HepG2 (cell line): Measurements from ENCODE around the gene PCDHGB2. TPM values are rescaled to one million over a fixed set of nuclear protein-coding genes. Genes with fewer than 3 reads are reported as not detected.

Experiments used
- ATF6 ChIP-seq: sonication (generic); formaldehyde crosslinking; conservative IDR thresholded peaks from 2 replicates; pipeline ENCODE4 v1.4.0; 2020; ENCODE audit warnings: missing genetic modification reagents
- BCL6 ChIP-seq: IDR thresholded peaks from 2 replicates; pipeline ENCODE4 v1.6.1; 2016; ENCODE audit warnings: missing genetic modification reagents, missing compliant biosample characterization
- CAMTA2 ChIP-seq: sonication (generic); formaldehyde crosslinking; IDR thresholded peaks from 2 replicates; pipeline ENCODE4 v1.4.0; 2020; ENCODE audit warnings: mild to moderate bottlenecking, missing genetic modification reagents, borderline replicate concordance
- FOSL1 ChIP-seq: sonication (generic); formaldehyde crosslinking; IDR thresholded peaks from 2 replicates; pipeline ENCODE4 v1.9.0; 2021; ENCODE audit warnings: missing genetic modification reagents, borderline replicate concordance
- NCOA1 ChIP-seq: sonication (generic); formaldehyde crosslinking; IDR thresholded peaks from 2 replicates; pipeline ENCODE4 v1.9.0; 2021; ENCODE audit warnings: missing genetic modification reagents
- NKX3-1 ChIP-seq: sonication (generic); formaldehyde crosslinking; IDR thresholded peaks from 2 replicates; pipeline ENCODE4 v1.5.0; 2020; ENCODE audit warnings: missing genetic modification reagents
- PCBP2 ChIP-seq: fragments of 200-400 bp; formaldehyde crosslinking; optimal IDR thresholded peaks from 2 replicates; pipeline ENCODE3; 2018; ENCODE audit warnings: low read length, low read depth; ENCODE audit not compliant: poor library complexity, severe bottlenecking
- SETDB1 ChIP-seq: sonication (generic); formaldehyde crosslinking; IDR thresholded peaks from 2 replicates; pipeline ENCODE4 v1.5.1; 2020; ENCODE audit warnings: missing genetic modification reagents, mild to moderate bottlenecking, borderline replicate concordance
- SMC3 ChIP-seq: IDR thresholded peaks from 2 replicates; pipeline ENCODE4 v1.6.1; 2011; ENCODE audit warnings: low read length, improper control_type of control experiment
- SNRNP70 ChIP-seq: fragments of 200-400 bp; formaldehyde crosslinking; IDR thresholded peaks from 2 replicates; pipeline ENCODE4 v1.6.1; 2017; ENCODE audit warnings: mild to moderate bottlenecking, low read depth, low read length, moderate library complexity
- TAF1 ChIP-seq: sonication (generic); formaldehyde crosslinking; IDR thresholded peaks from 2 replicates; pipeline ENCODE4 v1.4.0; 2020; ENCODE audit warnings: missing genetic modification reagents
- ZBTB4 ChIP-seq: sonication (generic); formaldehyde crosslinking; IDR thresholded peaks from 2 replicates; pipeline ENCODE4 v1.4.0; 2020; ENCODE audit warnings: missing genetic modification reagents, mild to moderate bottlenecking, borderline replicate concordance
- ZNF564 ChIP-seq: sonication (generic); formaldehyde crosslinking; IDR thresholded peaks from 2 replicates; pipeline ENCODE4 v1.8.1; 2023; ENCODE audit warnings: mild to moderate bottlenecking, missing genetic modification reagents
- ZNF703 ChIP-seq: sonication (generic); formaldehyde crosslinking; IDR thresholded peaks from 2 replicates; pipeline ENCODE4 v1.5.1; 2020; ENCODE audit warnings: missing genetic modification reagents, mild to moderate bottlenecking, moderate library complexity, borderline replicate concordance
- ZNF740 ChIP-seq: sonication (generic); formaldehyde crosslinking; IDR thresholded peaks from 2 replicates; pipeline ENCODE4 v1.4.0; 2020; ENCODE audit warnings: missing genetic modification reagents
- polyA plus RNA-seq, 8 experiments: library from polyadenylated mRNA; depleted of rRNA in 3 of 8; stranded (reverse) in 7 of 8; unstranded in 1 of 8; fragments of >200 nt; fragmentation: Illumina TruSeq in 4 of 8; extraction: Trizol in 4 of 8; gene quantifications; 2 replicates each; pipeline versions ENCODE4 v1.2.1 to v1.2.3, GENCODE V29; 2011 to 2016; ENCODE audit warnings: low read depth in 4 of 8, missing spikeins in 1 of 8, mixed read lengths in 1 of 8; ENCODE audit not compliant: insufficient read depth in 1 of 8
- total RNA-seq, 5 experiments: library from RNA; depleted of rRNA; stranded (reverse); fragments of >200 nt; fragmentation: Illumina TruSeq; extraction: Trizol; gene quantifications; 2 replicates each; pipeline ENCODE4 v1.2.3, GENCODE V29; 2016; ENCODE audit warnings: low read depth in 1 of 5
- TF ChIP-seq, protein P1 (sequence below): sonication (generic); formaldehyde crosslinking; IDR thresholded peaks from 2 replicates; pipeline ENCODE4 v1.4.0; 2020; ENCODE audit warnings: missing genetic modification reagents, borderline replicate concordance
- TF ChIP-seq, protein P2 (sequence below): sonication (generic); formaldehyde crosslinking; conservative IDR thresholded peaks from 2 replicates; pipeline ENCODE4 v1.4.0; 2020; ENCODE audit warnings: missing genetic modification reagents

The PCDHGB2 gene
- total and polyA plus RNA-seq, 2 of the 13 experiments (the other 11 are each of a cell fraction or from before 2014, with no cell fraction given) = 0.64 to 0.82 TPM

GRCh38 chr5:141320225-141321169 lies 39.3 kb upstream of the PCDHGB2 start, which contains the start of gene TAF7 (continued):
- TF ChIP-seq ZBTB4 (peak; percentile 74; the same call in 1 of the 2 replicates), BCL6 (0 out of 2 replicates have a peak, but pooled peaks have one; percentile 27), SMC3 (no peak), NCOA1 (CRISPR knock-in tag) (peak; percentile 66; the same call in 1 of the 2 replicates), PCBP2 (no peak), ZNF703 (CRISPR knock-in tag) (no peak; the same call in 1 of the 2 replicates), ATF6 (peak; percentile 71; the same call in 1 of the 2 replicates), SNRNP70 (no peak), ZNF564 (no peak), ZNF740 (CRISPR knock-in tag) (no peak), CAMTA2 (no peak), TAF1 (CRISPR knock-in tag) (peak; percentile 92), NKX3-1 (CRISPR knock-in tag) (0 out of 2 replicates have a peak, but pooled peaks have one; percentile 13), SETDB1 (CRISPR knock-in tag) (peak; percentile 76; the same call in 1 of the 2 replicates), FOSL1 (CRISPR knock-in tag) (no peak)
- TF ChIP-seq, protein P1, sequence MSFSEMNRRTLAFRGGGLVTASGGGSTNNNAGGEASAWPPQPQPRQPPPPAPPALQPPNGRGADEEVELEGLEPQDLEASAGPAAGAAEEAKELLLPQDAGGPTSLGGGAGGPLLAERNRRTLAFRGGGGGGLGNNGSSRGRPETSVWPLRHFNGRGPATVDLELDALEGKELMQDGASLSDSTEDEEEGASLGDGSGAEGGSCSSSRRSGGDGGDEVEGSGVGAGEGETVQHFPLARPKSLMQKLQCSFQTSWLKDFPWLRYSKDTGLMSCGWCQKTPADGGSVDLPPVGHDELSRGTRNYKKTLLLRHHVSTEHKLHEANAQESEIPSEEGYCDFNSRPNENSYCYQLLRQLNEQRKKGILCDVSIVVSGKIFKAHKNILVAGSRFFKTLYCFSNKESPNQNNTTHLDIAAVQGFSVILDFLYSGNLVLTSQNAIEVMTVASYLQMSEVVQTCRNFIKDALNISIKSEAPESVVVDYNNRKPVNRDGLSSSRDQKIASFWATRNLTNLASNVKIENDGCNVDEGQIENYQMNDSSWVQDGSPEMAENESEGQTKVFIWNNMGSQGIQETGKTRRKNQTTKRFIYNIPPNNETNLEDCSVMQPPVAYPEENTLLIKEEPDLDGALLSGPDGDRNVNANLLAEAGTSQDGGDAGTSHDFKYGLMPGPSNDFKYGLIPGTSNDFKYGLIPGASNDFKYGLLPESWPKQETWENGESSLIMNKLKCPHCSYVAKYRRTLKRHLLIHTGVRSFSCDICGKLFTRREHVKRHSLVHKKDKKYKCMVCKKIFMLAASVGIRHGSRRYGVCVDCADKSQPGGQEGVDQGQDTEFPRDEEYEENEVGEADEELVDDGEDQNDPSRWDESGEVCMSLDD (CRISPR knock-in tag) = no peak
- TF ChIP-seq, protein P2, sequence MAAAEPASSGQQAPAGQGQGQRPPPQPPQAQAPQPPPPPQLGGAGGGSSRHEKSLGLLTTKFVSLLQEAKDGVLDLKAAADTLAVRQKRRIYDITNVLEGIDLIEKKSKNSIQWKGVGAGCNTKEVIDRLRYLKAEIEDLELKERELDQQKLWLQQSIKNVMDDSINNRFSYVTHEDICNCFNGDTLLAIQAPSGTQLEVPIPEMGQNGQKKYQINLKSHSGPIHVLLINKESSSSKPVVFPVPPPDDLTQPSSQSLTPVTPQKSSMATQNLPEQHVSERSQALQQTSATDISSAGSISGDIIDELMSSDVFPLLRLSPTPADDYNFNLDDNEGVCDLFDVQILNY (CRISPR knock-in tag) = 0 out of 2 replicates have a peak, but pooled peaks have one; percentile 42
